Duodenal mucosa (tissue), 2 donors: ENCODE measurements around the gene FBXO47.

ENCODE experiments used
- H3K27ac ChIP-seq: one replicate; pipeline ENCODE4 v1.7.0; 2013; ENCODE audit warnings: low read depth, low read length
- H3K27me3 ChIP-seq, 2 donors: one replicate each; pipeline ENCODE4 v1.7.0; 2013; ENCODE audit warnings: low read length in 2 of 2, control low read depth in 1 of 2; ENCODE audit not compliant: insufficient read depth in 2 of 2, control insufficient read depth in 1 of 2
- H3K36me3 ChIP-seq, 2 donors: one replicate each; pipeline ENCODE4 v1.7.0; 2013; ENCODE audit warnings: low read length in 2 of 2, control low read depth in 1 of 2; ENCODE audit not compliant: insufficient read depth in 2 of 2, control insufficient read depth in 1 of 2
- H3K4me1 ChIP-seq, 2 donors: one replicate each; pipeline ENCODE4 v1.7.0; 2013; ENCODE audit warnings: low read length in 2 of 2, control low read depth in 1 of 2; ENCODE audit not compliant: insufficient read depth in 2 of 2, control insufficient read depth in 1 of 2
- H3K4me3 ChIP-seq, 2 donors: one replicate each; pipeline ENCODE4 v1.7.0; 2013; ENCODE audit warnings: low read length in 2 of 2, low read depth in 1 of 2
- H3K9ac ChIP-seq, 2 donors: one replicate each; pipeline ENCODE4 v1.7.0; 2013; ENCODE audit warnings: low read length in 2 of 2, low read depth in 1 of 2
- H3K9me3 ChIP-seq, 2 donors: one replicate each; pipeline ENCODE4 v1.7.0; 2013; ENCODE audit warnings: low read length in 2 of 2, control low read depth in 1 of 2; ENCODE audit not compliant: control insufficient read depth in 1 of 2

FBXO47 gene

GRCh38 chr17:39002991-39003715, 36.0 kb upstream of the FBXO47 start:
- Histone ChIP-seq H3K4me3 (peak overlapping the region; percentile 17 to 34), H3K4me1 (peaks cover 9 to 19% of the 10 kb centered on the region in 2 donors), H3K9ac (peak overlapping the region in 1 of 2 donors; percentile 48), H3K36me3 (no peaks in the 10 kb centered on the region), H3K9me3 (no peaks in the 10 kb centered on the region), H3K27me3 (no peaks in the 10 kb centered on the region), H3K27ac (peak overlapping the region; percentile 50)

DNA sequence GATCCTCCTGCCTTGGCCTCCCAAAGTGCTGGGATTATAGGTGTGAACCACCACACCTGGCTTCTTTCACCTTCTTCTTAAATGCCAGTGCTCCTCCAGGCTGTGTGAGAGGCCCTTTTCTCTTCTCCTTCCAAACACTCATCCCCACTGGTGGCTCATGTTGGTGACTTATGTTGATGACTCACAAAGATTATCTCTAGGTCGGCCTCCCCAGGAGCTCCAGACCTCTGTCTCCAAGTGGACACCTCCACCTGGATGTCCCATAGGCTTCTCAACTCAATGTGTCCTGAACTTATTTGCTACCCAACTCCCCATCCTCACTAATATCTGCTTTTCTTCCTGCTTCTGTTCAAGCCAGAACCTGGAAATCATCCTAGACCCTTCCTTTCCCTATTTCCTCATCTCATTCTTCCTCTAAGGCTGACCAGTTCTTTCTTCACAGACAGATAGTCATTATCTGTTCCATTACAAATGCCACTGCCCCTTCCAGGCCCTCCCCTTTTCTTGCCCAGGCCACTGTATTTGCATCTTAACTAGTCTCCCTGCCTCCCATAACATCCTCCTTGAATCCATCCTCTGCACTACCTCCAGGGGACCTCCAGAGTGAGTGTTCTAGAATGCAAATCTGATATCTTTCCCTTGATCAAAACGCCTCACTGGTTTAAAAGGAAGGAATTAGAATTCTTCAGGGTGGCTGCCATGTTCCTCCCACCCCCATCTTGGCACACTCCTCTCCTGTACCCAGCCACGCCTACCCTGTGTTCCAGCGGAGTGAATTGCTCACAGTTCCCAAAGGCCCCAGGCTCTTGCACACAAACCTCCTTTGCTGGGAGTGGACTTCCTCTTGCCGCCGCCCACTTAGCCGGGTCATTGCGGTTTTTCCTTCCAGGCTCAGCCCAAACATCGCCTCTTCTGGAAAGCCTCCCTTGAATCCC, 34.8 kb upstream of the FBXO47 start:
- Histone ChIP-seq H3K9ac (no peak overlapping the region), H3K9me3 (peaks cover 3 to 7% of the 10 kb centered on the region in 2 donors), H3K36me3 (no peaks in the 10 kb centered on the region), H3K27me3 (no peaks in the 10 kb centered on the region), H3K27ac (no peak overlapping the region), H3K4me3 (peak overlapping the region in 1 of 2 donors; percentile 3), H3K4me1 (peaks cover 9 to 19% of the 10 kb centered on the region in 2 donors)

- no peaks in the 10 kb centered on the region for H3K27me3 ChIP-seq
- no peak overlapping the region for H3K4me3 ChIP-seq
- H3K9me3 ChIP-seq, result peaks cover 10 to 15% of the 10 kb centered on the region in 2 donors
- peaks cover 9 to 19% of the 10 kb centered on the region in 2 donors for H3K4me1 ChIP-seq
- H3K27ac ChIP-seq, result peak overlapping the region; percentile 48
- H3K36me3 ChIP-seq, result no peaks in the 10 kb centered on the region
- H3K9ac ChIP-seq, result no peak overlapping the region
Observed at GRCh38 chr17:39000021-39000601, 32.9 kb upstream of the FBXO47 start.

DNA sequence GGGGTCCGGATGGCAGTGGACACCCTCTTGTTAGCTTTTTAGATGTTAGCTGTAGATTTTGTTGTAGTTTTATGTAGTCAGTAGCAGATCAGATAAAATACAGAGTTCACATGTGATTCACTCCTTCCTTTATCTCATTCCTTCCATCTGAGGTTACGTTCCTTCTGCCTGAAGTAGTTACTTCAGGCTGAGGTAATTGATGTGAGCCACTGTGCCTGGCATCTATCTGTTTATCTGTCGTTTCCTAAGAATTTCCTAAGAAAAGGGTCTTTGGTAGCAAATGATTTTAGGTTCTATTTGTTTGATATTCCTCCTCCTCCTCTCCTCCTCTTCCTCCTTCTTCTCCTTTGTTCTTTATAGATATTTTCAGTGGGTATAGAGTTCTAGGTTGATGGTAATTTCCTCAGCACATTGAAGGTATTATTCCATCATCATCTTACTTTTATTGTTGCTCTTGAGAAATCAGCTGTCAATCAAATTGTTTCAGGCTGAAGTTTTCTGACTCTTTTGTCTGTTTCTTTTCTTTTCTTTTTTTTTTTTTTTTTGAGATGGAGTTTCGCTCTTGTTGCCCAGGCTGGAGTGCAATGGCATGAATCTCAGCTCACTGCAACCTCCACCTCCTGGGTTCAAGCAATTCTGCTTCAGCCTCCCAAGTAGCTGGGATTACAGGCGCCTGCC, 29.6 kb upstream of the FBXO47 start:
- peaks cover 10 to 15% of the 10 kb centered on the region in 2 donors for H3K9me3 ChIP-seq
- H3K4me1 ChIP-seq, result peaks cover under 1 to 2% of the 10 kb centered on the region in 2 donors
- no peaks in the 10 kb centered on the region for H3K27me3 ChIP-seq
- no peak overlapping the region for H3K27ac ChIP-seq
- H3K36me3 ChIP-seq, result no peaks in the 10 kb centered on the region
- H3K4me3 ChIP-seq, result no peak overlapping the region
- H3K9ac ChIP-seq, result no peak overlapping the region

- Histone ChIP-seq H3K36me3 (no peaks in the 10 kb centered on the region), H3K27me3 (no peaks in the 10 kb centered on the region), H3K4me3 (no peak overlapping the region), H3K4me1 (no peaks in the 10 kb centered on the region), H3K9ac (no peak overlapping the region), H3K27ac (no peak overlapping the region), H3K9me3 (peaks cover 10 to 15% of the 10 kb centered on the region in 2 donors)
Observed at GRCh38 chr17:38994026-38994425, 26.8 kb upstream of the FBXO47 start.

GRCh38 chr17:38984666-38985065, 17.5 kb upstream of the FBXO47 start:
- H3K4me1 ChIP-seq, result no peaks in the 10 kb centered on the region
- no peaks in the 10 kb centered on the region for H3K36me3 ChIP-seq
- no peak overlapping the region for H3K27ac ChIP-seq
- no peaks in the 10 kb centered on the region for H3K9me3 ChIP-seq
- no peaks in the 10 kb centered on the region for H3K27me3 ChIP-seq
- no peak overlapping the region for H3K9ac ChIP-seq
- H3K4me3 ChIP-seq, result no peak overlapping the region

DNA sequence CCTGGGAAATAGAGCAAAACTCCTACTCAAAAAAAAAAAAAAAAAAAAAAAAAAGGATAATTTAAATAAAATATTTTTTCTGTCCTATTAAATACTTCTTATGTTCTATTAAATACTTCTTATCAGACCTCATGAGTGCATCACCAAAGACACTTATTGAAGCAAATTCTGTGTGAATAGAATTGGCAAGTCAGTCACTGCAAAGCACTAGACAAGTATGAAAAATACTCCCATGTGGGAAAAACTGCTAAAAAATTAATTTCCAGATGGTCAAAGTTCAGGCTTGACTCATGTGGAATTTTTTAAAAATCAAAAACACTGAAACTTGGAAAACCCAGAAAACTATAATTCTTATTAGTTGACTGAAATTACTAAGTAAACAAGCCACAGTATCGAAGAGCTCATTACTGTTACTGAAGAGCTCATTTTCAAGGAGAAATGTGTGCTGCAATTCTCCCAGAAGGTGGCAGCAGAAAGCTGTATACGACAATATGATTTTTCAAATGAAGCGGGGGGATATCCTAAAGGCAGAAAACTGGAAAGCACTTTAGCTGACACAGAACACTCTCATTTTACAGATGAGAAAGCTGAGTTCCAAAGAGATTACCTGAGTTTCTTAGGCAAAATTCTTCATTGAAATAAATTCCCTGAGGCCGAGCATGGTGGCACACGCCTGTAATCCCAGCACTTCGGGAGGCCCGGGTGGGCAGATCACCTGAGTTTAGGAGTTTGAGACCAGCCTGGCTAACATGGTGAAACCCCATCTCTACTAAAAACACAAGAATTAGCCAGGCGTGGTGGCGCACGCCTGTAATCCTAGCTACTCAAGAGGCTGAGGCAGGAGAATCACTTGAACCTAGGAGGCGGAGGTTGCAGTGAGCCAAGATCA, 15.9 kb upstream of the FBXO47 start:
- no peaks in the 10 kb centered on the region for H3K36me3 ChIP-seq
- no peaks in the 10 kb centered on the region for H3K9me3 ChIP-seq
- H3K4me3 ChIP-seq, result no peak overlapping the region
- no peak overlapping the region for H3K27ac ChIP-seq
- no peaks in the 10 kb centered on the region for H3K27me3 ChIP-seq
- H3K9ac ChIP-seq, result no peak overlapping the region
- H3K4me1 ChIP-seq, result no peaks in the 10 kb centered on the region

- Histone ChIP-seq H3K27ac (no peak overlapping the region), H3K9ac (no peak overlapping the region), H3K36me3 (no peaks in the 10 kb centered on the region), H3K9me3 (no peaks in the 10 kb centered on the region), H3K4me1 (no peaks in the 10 kb centered on the region), H3K27me3 (no peaks in the 10 kb centered on the region), H3K4me3 (no peak overlapping the region)
Observed at GRCh38 chr17:38981636-38982035, 14.4 kb upstream of the FBXO47 start.

DNA sequence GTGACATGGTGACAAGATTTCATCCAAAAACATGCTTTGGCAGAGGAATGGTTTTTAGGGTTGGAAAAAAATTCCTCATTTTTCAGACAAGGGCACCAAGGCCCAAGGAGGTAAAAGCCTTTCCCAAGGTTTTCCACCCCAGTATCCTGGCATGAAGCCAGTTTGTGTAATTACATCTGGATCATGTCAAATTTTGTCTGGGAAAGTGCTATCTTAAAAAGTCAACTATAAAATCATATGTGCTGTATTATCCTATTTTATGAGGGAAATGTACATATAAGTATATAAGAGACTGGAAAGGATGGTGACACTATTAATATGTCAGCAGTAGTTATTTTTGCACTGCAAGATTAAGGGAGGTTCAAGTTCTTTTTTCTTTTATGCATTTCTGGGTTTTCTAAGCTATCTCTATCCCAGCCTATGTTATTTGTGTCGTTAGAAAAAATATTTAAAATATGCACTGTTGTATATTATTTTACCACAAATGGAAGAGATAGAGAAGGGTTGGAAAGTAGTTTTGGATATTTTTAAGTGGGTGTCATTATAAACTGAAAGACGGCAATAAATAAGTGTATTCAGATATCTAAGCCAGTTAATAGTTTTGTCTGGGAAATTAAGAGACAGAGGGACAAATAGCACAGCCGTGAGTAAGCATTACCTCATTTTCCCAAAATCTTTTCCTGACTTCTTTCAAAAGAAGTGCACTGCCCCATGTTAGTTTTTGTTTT, 13.5 kb upstream of the FBXO47 start:
- Histone ChIP-seq H3K9me3 (no peaks in the 10 kb centered on the region), H3K9ac (no peak overlapping the region), H3K4me3 (no peak overlapping the region), H3K27ac (no peak overlapping the region), H3K27me3 (no peaks in the 10 kb centered on the region), H3K4me1 (no peaks in the 10 kb centered on the region), H3K36me3 (no peaks in the 10 kb centered on the region)
